Stimulated activated CD8-positive, alpha-beta memory T cell treated with anti-CD3 and anti-CD28 coated beads, Interleukin-4, amount 100 ng/mL, for 48 hours (primary cell): Measurements from ENCODE around the gene NKAIN2.
"Not testable (repeated sequence)": the region's sequence is repeated elsewhere in the genome, so short reads cannot be mapped to it uniquely, and the experiment has no call there.

Source experiments
- DNase-seq: peaks from one replicate; pipeline ENCODE4 v3.0.0-alpha.2; 2020

The NKAIN2 gene

DNA sequence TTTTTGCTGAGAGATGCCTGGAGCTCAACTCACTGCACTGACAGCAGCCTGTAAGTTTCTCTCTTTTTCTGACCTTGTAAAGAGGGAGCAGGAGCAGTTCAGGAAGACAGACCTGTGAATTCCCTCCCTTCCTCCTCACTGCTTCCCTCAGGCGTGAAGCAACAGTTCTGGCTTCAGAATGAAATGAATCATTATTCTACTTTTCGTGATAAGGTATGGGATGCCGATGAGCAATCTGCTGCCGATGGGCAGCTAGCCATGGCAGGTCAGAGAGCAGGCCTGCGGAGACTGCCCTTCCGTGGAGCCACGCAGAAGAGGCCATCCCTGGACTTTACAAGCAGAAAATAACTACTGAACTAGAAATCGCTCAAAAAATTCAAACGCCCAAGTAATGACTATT lies 732.1 kb downstream of the NKAIN2 start:
- no peak for DNase-seq

- no peak for DNase-seq
Observed at GRCh38 chr6:124536157-124536841, 732.6 kb downstream of the NKAIN2 start.

- DNase-seq, result no peak
Observed at GRCh38 chr6:124536842-124537191, 733.2 kb downstream of the NKAIN2 start.

- DNase-seq, result no peak
Observed at GRCh38 chr6:124539096-124539495, 735.4 kb downstream of the NKAIN2 start.

DNA sequence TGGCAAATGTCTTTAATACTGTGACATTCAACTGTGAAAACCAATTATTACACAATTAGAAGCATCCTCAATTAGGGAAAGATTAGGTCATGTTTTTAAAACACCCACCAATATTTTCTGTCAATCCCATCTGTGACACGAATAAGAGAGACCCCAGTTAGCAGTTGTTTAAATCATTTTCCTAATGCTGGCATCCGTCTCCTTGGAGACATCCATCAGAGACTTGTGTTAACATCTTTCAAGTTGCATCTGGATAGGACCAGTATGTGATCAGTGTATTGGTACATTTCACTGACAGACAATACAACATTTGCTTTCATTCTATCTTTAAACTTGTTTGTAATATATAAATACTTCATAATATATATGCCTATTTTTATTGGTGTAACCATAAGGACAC lies 737.9 kb downstream of the NKAIN2 start:
- no peak for DNase-seq

DNA sequence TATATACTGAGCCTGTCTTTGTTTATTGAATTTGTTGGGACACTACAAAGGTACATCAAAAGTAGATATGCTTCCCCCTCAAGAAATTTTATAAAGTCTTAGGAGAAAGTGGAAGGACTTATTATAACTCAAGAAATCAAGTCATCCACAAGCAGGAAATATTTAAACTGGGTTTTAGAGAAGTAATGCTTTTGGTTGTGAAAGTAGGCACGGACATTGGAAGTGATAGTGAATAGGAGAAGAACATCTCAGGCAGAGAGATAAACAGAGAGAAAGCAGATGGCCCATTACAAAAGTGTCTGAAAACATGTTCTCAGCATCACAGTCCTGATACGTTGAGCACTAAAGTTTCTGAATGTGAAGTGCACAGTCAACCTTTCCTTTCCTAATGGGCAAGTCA lies 742.9 kb downstream of the NKAIN2 start:
- no peak for DNase-seq

- DNase-seq, result no peak
Observed at GRCh38 chr6:124551711-124552233, 748.1 kb downstream of the NKAIN2 start.

DNA sequence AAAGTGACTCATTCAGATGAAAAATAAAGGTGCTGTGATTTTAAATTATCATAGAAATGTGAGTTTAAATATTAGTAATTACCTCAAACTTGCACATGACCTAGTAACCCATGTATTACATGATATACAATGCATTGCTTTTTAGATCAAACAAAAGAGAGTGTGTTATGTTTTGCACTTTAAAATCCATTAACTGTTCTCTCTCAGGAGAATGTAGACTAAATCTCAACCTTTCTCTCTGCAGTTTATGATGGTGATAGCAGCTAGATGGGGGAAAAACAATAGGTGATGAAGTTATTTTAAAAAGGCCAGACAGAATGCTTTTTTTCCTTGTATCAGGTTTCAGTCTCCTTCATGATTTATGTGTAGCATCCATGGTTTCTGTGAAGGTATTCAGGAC lies 754.2 kb downstream of the NKAIN2 start:
- no peak for DNase-seq

DNA sequence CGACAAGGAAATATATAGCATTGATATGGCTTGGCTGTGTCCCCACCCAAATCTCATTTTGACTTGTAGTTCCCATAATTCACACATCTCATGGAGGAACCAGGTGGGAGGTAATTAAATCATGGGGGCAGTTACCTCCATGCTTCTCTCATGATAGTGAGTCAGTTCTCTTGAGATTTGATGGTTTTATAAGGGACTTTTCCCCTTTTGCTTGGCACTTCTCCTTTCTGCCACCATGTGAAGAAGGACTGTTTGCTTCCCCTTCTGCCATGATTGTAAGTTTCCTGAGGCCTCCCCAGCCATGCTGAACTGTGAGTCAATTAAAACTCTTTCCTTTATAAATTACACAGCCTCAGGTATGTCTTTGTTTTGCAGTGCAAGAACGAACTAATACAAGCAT lies 756.4 kb downstream of the NKAIN2 start:
- not testable (repeated sequence) for DNase-seq

- no peak for DNase-seq
Observed at GRCh38 chr6:124560873-124561567, 757.4 kb downstream of the NKAIN2 start.

DNA sequence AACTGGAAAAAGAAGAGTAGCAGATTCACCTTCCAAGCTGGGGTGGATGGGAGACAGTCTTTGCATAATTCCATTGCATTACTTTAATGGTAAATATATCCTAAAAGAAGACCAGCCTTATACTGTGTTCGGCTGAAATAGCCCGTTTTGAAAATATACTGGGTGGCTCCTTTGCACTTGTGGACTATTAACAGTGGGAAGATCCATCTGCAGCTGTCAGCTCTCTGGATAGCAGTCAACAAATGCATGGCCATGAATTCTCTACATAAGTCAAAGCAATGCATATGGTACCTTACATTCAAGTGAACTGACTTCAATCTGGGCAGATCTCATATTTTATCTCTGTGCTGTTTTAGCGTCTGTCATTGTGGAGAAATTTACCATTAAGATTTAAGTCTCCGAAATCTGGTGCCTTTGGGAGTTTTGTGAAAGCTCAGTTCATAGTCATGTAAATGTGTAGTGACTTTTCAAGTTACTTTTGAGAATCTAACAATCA lies 758.0 kb downstream of the NKAIN2 start:
- no peak for DNase-seq

DNA sequence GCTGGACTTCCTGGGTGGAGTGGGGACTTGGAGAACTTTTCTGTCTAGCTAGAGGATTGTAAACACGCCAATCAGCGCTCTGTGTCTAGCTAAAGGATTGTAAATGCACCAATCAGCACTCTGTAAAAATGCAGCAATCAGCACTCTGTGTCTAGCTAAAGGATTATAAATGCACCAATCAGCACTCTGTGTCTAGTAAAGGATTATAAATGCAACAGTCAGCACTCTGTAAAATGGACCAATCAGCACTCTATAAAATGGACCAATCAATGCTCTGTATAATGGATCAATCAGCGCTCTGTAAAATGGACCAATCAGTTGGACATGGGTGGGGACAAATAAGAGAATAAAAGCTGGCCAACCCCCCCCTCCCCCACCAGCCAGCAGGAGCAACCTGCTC lies 760.5 kb downstream of the NKAIN2 start:
- not testable (repeated sequence) for DNase-seq

DNA sequence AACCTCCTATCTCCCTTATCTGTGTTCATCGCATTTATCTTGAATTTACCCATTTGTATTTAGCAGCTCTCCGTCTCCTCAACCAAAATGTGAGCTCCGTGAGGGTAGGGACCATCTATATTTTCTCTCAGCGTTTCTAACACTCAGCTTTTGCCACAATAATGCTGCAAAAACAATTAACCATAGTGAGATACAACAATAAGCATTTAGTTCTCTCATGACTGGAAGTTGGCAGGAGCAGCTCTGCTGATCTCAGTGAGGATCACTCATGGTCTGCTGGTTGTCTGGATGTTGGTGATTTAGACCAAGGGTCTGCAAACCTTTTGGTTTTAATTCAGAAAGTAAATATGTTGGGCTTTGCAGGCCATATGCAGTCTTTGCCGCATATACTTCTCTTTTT lies 763.7 kb downstream of the NKAIN2 start:
- no peak for DNase-seq

- DNase-seq, result no peak
Observed at GRCh38 chr6:124573953-124574352, 770.3 kb downstream of the NKAIN2 start.

GRCh38 chr6:124577734-124578281 lies 774.1 kb downstream of the NKAIN2 start:
- DNase-seq, result no peak

- DNase-seq, result no peak
Observed at GRCh38 chr6:124590001-124590400, 786.3 kb downstream of the NKAIN2 start.

GRCh38 chr6:124599656-124600055 lies 796.0 kb downstream of the NKAIN2 start:
- DNase-seq, result no peak

DNA sequence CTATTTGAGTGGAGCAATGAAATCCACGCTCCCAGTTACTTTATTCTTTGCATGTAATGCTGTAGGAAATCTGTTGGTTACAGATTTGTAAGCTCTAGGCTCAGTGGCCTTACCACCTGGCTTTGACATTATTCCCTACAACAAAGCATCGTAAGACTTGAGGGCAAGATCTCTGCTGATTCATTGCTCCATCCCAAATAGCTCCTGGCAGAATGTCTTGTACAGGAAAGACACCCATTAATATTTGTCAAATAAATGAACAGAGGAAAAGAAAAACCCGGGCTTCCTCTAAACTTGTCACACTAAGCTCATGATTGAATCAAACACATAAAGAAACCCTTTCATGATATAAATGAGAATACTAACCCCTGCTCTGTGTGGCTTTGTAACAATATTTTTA lies 801.1 kb downstream of the NKAIN2 start:
- DNase-seq, result no peak

- DNase-seq, result no peak
Observed at GRCh38 chr6:124607119-124607627, 803.5 kb downstream of the NKAIN2 start.

DNA sequence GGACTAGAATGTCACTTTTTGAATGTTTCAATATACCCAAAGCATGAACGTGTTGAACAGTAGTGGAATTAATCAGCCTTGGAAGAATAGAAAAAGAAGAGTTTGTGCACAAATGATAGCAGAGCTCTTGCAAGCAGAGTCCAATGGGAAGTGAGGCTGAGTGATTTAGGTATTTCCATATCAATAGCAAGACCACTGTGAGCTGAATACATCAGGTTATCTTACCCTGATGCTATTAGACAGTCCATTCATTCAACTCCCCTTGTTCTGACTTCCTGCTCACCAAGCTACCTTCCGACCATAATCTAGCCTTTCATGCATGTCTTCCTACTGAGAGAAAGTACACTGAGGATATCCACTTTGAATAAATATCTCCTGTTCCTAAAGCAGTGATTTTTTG lies 809.4 kb downstream of the NKAIN2 start:
- DNase-seq, result no peak

DNA sequence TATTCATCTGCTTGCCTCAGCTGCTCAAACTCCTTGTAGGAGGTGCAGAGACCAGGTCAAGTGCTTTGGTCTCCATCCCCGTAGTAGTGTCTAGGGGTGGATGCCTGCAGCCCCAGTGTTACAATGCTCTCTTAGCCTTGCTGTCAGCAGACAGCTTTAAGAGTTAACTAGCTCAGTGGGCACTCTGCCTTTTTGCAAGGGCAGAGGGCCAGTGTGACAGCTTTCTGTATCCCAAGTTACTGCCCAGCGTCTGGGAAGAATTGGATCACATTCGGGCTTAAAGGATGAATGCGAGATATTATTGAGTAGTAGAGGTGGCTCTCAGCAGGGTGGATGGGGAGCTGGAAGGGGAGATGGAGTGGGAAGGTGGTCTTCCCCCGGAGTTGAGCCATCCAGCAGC lies 818.7 kb downstream of the NKAIN2 start:
- DNase-seq, result no peak

DNA sequence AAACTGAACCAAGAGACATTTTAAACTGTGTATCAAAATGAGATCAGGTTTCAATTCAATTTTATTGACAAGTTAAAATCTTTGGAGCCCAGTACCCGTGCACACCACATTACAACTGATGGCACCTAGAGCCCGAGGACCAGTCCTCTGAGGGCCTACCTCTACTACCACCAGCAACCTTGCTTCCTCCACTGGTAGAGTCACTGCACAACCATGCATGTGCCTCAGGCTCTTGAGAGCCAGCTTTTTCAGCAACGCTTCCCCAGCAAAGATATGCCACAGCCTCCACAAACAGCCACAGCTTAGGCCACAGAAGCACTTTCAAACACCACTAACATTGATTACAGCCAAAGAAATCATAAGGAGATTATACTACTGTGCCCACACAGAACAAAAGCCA lies 830.0 kb downstream of the NKAIN2 start:
- no peak for DNase-seq

GRCh38 chr6:124640432-124640831 lies 836.8 kb downstream of the NKAIN2 start:
- DNase-seq, result no peak

DNA sequence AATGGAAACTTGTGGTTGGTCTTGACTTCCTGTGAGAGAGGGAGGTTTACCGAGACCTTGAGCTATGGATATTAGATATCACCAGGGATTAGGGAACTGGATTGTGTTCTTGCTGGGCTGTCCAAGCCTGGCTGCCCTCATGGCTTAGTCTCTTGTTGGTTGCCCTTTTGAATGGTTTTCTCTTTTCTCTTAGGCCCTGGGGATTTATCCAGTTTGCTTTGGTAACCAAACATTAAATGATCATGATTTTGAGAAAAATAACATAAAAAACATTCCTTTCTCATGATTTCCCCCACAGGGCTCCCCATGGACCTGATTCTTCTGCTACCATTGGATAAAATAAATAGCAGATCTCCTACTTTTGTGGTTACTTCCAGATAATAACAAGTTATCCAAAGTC lies 852.2 kb downstream of the NKAIN2 start:
- DNase-seq, result no peak
